GF-D8 (cell line): ENCODE data around the gene AGAP4.
"Not testable (repeated sequence)": the region's sequence is repeated elsewhere in the genome, so short reads cannot be mapped to it uniquely, and the experiment has no call there.

Source experiments
- DNase-seq: peaks from one replicate; lab custom pipeline; 2025; lab: John Stamatoyannopoulos, UW

Gene AGAP4

DNA sequence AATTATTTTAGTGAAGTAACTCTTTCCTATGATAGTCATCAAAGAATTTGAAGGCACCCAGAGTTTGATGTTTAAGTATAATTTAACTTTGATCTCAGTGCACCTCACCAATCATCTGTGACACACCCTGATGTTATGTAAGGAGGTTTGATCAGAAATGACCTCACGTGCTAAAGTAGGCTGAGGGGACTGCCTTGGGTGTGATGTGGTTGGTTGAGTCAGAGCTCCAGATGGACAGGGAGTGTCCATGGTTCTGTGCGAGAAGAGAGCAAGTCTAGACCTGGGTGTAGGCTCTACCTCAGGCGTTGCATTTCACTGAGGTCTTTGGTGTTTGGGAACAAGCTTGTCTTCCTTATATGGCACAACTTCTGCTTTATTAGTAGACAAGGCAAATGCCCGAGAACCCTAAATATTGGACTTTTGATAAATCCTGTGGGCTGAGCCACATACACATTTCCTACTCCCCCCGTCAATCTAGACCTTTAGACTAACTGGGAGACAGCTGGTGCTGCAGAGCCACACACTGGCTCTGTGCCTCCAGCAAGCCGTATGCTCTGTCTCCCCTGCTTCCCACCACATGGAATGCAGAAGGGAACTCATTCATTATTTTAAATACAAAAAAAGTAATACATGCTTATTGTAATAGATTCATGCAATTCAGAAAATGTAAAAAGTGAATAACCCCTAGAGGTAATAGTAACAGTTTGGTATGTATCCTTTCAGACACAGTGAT lies 56.4 kb downstream of the AGAP4 start:
- not testable (repeated sequence) for DNase-seq

DNA sequence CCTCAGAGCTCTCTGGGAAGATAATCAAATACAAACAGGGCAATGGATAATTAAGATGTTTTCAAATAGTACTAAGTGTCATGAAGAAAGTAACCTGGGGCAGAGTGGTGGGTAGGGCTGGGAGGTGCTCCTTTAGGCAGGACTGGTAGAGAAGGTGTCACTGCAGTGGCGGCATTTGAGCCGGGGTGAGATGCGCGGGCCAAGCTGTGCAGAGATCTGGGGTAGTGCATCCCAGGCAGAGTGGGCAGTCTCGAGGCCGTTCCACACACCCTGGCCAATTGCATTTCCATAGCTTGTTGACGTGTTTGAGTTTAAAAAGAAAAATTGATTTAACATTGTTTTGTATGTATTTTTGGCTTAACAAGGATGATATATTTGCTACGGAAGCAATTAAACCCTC lies 57.3 kb downstream of the AGAP4 start:
- not testable (repeated sequence) for DNase-seq

DNA sequence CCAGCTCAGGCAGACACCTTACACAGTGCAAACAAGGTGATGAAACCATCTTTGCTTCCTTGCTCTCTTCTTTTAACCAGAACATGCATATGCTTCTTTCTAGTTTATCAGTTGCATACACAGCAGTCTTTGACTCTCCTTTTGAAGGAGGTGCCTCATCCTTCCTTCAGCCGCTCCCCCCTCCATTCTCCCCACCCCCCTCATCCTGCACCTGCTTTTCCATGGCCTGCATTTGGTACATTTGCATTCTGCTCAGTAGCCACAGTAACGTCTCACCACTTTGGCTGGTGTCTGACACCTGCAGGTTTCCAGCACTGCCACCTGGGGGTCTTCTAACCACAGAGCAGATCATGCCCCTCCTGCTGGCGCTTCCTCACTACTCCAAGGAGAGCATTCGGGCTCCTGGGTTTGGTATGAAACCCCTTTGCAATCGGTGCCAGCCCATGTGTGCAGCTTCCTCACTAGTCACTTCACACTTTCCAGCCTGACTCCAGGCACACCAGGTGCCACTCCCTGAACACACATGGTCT lies 60.0 kb downstream of the AGAP4 start:
- DNase-seq = not testable (repeated sequence)

DNA sequence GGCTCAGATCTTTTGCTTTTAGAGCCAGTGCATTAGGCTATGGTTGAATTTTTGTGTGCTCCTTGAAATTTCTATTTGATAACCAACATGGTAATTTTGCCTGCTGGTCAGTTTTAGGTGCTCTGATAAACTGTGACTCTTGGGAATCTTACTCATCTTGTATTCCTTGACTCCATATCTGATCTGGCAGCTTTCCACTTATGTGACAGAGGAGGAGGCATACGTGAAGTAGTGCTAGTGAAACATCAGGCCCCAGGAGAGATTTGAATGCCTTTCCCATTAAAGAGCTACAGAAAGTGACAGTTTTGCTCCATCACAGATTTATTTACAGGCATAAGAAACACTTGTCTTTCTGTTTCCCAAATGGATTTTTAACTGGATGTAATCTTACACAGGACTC lies 61.1 kb downstream of the AGAP4 start:
- not testable (repeated sequence) for DNase-seq
